HS-5 (cell line): ENCODE measurements around the gene KCNAB2.
A peak's percentile ranks its signal among the peaks of the same experiment; 100 is the strongest.

Source experiments
- DNase-seq: peaks from one replicate; pipeline ENCODE4 v3.0.0-alpha.2; 2012; ENCODE audit warnings: low read depth

The KCNAB2 gene

DNA sequence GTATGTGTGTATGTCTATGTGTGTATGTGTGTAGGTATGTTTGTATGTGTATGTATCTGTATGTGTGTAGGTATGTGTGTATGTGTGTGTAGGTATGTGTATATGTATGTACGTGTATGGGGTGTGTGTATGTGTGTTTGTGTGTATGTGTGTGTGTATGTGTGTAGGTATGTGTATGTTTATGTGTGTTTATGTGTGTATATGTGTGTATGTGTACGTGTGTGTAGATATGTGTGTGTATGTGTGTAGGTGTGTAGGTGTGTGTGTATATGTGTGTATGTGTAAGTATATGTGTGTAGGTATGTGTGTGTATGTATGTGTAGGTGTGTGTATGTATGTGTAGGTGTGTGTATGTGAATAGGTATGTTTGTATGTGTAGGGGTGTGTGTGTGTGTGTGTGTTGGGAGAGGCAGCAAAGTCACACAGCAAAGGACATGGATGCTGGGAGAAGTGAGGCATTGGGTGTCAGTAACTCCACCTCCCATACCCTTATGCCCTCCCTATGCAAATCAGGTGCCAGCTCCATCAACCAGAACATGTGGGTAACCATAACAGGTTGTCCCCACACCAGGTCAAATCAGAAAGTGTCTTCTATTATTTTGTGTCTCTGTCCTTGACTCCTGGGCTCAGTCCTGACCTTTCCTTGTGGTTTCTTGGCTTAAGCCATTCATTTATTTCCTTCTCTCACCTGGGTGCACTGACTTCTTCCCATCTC, 15.0 kb upstream of the KCNAB2 start:
- DNase-seq = no peak

DNA sequence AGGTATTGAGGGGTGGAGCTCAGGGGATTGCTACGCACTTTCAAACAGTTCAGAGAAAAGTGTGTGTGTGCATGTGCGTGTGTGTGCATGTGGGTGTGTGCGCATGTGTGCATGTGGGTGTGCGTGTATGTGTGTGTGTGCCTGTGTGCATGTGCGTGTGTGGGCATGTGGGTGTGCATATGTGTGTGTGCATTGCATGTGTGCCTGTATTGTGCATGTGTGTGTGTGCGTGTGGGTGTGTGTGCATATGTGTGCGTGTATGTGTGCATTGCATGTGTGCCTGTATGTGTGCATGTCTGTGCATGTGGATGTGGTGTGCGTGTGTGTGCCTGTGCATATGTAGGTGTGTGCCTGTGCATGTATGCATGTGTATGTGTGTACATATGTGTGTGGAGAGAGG, 12.6 kb upstream of the KCNAB2 start:
- DNase-seq = no peak

DNA sequence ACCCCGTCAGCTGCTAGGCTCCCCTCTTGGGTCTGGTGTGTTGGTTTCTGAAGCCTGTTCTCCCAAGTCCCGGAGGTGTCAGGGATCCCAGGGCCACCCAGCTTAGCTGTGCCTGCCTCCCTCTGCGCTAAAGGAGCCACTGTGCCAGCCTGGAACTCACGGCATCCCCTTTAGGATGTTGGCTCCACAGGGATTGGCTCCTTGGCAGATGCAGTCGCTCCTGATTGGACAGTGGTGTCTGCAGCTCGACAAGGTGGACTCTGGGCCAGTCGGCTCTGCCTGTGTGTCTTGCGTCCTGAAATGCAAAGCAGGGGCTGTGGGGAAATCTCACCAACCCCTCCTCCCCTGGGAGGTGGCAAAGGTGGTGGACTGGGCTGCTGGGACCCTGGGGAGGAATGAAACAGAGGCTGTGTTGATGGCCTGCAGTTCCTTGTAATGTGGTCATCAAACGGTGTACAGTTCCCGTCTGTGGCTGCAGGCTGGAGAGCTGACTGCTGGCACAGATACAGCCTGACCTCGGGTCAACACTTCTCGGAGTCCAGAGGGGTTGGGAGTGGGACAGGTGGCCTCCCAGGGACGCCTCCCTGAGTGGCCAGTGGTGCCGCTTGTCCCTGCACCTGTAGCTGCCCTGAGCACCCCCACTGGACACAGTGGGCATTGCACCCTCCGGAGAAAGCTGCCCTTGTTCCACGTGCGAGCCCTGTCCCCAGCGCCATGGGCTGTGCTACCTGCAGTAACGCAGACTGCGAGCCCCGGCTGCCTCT, 11.5 kb upstream of the KCNAB2 start:
- DNase-seq = no peak

DNA sequence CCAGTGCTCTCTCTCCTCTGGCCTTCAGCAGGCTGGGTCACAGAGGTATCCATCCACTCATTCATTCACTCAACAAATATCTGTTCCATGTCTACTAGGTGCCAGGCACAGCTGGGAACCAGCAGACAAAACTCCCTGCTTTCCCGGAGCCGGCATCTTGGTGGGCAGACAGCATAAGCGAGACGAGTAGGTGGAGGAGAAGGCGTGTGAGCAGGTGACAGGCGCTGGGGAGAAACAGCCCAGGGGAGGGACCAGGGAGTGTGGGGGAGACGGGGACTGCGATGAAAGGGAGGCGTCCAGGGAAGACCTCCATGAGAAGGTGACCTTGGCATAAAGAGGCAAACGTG, 11.0 kb upstream of the KCNAB2 start:
- DNase-seq = no peak

DNA sequence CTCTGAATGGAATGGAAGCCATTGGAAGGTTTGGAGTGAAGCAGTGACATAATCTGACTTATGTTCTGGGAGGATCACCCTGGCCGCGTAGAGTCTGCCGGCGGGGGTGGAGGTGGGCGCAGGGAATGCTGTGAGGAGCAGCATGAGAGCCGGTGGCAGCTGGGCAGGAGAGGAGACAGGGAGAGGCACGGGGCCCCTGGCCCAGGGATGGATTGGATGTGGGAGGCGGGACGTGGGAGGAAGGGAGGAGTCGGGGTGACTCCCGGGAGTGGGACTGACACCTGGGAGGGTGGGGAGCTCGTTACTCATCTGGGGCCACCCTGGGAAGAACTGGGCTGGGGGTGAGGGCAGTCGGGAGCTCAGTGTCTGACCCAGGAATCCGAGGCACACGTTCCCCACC, 10.4 kb upstream of the KCNAB2 start:
- no peak for DNase-seq

DNA sequence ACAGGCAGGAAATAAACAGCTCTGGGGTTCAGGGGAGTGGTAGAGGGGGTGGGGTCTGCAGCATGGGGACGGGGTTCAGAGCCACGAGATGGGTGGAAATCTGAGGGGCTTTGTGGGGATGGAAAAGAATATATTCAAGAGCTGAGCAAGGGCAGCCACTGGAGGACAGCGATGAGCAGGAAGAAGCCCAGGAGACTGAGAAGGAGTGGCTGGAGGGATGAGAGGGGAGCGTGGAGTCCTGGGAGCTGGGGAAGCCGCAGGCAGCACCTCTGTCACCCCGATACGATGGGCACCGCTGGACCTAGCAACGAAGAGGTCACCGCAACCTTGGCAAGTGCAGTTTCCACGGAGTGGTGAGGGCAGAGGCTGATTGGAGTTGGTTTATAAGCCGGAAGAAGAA, 10.0 kb upstream of the KCNAB2 start:
- DNase-seq = no peak

DNA sequence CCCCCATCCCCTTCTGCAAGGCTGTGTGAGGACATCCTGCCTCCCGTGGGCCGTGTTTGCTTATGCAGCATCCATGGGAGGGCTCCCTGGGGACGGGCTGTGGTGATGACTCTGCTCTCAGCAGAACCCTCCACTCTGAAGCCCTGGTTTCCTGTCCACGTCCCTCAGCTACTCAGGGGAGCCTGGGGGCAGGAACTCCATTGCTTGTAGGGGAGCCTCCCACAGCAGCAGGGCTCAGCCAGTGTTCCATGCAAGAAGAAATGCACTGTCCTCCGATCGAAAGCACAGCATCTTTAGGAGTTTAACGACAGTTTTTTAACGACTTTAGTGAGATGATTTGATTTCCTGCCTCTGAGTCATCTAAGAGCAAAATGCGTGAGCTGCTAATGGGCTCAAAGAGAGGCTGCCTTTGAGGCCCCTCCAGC, 8.3 kb upstream of the KCNAB2 start:
- peak; percentile 18 for DNase-seq

DNA sequence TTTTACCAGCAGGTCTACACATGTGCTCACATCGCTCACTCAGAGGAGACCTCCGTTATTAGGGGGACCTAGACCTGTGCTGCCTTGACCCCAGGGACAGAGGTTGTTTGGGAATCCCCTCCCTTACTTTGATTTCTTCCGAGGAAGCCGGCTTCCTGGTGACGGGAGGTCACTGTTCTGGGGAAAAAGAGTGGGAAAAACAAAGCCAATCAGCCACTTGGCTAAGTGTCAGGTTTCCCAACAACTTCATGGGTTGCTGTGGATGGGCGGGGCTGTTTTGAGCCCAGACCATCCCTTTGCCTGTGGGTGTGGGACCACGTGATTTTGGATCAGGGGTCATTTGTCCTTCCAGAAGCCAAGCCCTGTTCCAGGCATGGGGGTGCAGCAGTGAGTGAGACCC, 7.1 kb upstream of the KCNAB2 start:
- DNase-seq = no peak

DNA sequence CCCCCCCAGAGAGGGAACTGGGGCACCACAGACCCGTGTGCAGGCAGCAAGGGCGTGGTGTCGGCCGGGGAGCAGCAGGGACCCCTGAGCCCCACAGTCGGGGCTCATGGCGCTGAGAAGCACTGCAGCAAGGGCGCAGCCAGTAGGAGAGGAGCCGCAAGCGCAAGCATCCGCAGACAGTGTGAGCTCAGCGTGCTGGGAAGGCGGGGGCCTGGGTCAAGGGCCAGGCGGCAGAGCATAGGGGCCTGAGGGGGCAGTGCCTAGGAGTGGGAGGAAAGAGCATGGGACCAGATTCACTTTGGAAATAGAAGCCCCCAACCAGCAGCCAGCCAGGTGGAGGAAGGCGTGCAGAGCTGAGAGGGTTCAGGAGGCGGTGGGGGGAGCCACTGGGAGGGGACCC, 6.7 kb upstream of the KCNAB2 start:
- no peak for DNase-seq

DNA sequence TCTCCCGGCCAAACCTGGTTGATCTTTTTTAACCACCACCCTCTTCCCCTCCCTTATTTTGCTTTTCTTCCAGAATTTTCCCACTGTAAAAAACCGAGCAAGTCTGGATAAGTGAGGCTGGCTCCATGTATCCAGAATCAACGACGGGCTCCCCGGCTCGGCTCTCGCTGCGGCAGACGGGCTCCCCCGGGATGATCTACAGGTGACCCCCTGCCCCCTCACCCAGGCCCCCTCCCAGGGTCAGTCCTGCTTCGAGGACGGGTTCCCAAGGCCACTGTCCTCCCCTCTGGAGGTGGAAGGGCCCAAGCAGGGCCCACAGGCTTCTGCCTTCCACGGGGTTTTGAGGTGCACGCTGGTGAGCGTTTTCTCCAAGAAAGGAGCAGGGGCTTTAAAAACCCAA, 5.2 kb upstream of the KCNAB2 start:
- no peak for DNase-seq

DNA sequence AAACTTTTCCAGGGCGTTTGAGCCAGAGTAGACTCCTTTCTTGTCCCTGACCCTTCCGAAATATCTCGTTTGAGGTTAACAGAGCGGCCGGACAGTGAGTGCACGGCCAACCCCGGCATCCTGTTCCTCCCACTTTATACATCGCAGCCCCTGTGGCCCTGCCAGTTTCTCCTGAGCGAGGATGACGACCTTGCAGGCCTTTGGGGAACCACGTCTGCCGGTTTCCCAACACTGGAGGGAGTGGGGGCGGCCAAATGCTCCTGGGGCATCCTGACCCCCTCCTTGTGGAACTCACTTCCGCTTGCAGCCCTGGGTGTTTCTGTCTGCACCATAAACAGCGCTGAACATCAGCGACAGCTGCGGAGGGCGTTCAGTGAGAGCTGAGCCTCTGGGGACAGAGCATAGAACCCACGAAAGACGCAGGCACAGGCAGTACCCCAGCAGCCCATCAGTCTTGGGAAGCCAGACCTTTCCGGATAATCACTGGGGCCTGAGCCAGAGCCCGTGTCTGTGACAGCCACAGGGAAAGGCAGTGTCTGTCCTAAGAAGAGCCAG, 4.8 kb upstream of the KCNAB2 start:
- no peak for DNase-seq

DNA sequence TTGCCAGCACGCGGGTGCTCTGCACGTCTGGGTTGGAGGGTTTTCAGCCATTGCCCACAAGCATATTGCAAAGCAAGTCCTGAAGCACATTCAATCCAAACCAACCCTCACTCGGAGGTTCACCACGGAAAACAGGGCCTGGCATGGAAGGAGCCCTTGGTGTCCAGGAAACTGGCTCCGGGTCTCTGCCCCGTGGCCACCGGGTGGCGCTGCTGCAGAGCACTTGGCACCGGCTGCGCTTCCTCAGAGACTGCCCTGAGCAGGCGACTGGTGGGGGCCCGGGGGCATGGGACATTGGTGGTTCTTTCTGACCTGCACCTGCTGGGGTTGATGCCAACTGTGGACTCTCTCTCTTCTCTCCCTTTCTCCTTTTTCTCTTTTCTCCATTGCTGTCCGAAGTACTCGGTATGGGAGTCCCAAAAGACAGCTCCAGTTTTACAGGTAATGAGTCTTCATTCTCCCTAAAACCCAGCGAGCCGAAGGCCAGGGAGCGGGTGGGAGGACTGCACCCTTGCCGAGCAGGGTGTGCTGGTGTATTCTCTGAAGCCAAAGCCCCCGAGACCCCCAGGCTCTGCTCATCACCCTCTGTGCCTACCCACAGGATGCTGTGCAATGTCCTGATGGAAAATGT, 4.1 kb upstream of the KCNAB2 start:
- no peak for DNase-seq

DNA sequence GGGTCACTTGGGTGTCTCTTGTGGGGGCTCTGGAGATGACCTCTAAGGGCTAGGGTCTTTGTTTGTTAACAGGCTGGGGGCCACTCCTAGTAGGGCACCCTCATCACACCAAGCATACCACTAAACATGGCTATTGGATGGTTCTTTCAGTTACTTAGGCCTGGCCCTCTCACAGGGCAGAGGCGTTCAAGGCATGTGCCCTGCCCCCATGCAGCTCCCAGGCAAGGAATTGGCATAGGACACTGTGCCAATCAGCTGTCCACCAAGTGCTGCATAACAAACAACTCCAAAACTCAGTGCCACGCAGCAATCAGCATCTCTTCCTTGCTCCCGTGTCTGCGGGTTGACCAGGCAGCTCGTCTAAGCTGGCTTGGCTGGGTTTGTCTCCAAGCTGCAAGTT, 2.1 kb upstream of the KCNAB2 start:
- DNase-seq = no peak

DNA sequence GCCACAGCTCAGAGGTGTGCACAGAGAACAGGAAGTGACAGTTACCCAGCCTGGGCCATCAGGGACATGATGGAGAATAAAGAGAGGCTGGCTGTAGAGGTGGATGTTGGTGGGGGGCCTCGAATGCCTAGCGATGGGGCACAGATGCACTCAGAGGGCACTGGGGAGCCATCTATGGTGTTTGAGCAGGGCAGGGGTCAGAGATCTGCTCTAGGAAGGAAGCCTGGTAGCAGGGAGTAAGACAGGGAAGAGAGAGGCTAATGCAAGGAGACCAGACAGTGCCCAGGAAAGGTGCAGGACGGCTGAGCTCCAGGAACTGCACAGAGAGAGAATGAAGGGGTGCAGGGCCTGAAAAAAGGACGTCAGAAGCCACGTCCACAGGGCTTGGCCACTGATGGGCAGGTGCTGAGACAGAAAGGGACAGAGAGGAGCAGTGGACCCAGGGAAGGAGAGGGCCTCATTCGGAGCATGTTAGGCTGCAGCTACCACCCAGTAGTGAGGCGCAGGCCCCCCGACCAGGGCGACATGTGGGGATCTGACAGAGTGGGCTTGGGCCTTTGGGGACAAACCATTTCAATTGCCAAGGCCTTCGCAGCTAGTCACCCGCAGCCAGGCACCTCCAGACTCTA, 1.1 kb upstream of the KCNAB2 start:
- no peak for DNase-seq

DNA sequence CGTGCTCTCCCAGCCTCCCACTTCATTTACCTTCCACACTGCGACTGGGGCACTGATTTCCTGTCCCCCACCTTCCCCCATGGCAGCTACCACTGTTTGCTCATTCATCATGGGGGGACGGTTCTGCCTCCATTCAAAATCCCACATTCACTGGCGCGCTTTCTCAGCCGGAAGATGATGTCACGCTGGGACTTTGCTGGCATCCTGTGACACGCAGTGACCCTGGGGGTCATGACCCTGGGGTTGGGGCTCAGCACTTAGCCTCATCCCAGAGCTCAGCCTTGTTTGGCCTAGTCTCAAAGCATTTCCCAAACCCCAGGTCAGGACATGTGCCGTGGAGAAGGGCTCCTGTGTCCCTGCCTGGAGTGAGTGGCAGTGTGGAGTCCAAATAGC, 582 bp upstream of the KCNAB2 start:
- no peak for DNase-seq

DNA sequence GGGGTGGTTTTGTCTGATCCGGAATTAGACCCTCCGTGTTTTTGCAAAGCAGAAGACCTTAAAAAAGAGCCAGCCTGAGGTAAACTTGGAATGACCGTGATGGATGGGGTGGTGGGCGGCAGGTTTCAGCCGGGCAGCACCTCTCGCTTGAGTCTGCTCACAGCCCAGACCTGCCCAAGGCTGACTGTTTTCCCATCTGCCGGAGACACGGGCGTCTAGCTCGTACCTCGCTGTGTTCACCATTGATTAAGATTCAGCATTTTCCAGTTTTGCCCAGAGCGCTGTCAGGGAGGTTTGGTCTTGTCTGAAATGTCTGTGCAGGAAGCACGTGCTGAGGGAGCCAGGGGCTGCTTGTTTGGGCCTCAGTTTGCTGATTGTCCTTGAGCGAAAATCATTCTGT, 591 bp downstream of the KCNAB2 start:
- DNase-seq = no peak

DNA sequence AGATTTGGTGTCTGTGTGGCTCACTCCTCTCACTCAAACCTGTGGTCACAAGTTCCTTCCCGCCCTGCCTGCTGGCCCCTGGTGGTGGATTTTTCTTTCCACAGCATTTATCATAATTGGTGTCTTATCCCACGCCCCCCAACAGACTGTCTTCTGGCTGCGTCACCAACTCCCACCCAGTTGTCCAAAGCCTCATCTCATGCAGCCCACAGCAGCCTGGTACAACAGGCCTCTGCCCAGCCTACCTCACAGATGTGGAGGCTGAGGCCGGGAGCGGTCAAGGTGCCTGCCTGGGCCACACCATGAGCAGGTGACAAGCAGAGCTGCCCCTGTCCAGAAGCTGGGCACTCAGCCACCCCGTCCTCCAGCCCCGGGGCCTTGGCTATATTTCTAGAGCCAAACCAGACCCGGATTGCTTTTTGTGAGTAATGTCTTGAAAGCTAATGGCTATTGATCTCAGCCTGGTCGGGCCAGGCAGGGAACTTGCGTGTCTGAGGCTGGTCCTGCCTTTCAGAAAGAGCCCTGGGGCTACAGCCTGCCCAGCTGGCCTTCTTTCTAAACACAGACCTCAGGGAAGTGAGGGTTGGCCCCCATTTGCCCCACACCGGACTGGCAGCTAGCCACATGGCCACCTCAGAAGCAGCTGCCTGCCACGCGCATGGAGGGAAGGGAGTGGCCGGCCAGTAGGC, 2.6 kb downstream of the KCNAB2 start:
- no peak for DNase-seq

DNA sequence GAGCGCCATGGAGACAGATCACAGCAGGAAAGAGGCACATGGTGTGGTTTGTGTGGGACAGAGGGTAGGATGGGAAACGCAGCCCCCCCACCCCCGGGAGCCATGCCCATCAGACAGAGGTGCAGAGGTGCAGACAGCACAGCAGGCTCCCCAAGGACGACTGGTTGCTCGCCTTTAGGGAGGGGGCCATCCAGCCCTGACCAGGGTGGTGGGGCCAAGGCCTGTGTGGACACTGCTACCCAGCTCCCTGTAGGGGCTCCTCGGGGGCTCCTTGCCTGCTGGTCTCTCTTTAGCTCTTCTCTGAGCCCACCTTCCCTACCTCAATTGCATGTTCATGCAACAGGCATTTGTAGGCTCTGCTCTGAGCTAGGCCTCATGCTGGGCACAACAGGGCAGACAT, 3.7 kb downstream of the KCNAB2 start:
- DNase-seq = no peak

DNA sequence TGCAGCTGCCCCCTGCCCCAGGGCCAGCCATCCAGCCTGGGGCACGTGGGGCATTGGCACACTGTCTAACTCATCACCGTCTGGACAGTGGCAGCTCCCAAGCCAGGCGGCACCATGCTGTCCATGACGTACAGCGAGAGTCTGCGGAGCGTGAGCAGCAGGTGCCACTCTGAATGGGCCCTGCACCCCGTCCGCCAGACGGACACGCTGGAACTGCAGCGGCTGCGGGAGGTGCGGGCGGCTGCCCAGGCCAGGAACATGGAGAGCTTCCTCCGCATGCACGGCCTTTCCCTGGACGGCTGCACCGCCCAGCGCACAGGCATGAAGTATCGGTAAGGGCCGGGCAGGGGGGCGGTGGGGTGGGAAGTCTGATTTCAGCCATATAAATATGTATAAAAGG, 5.7 kb downstream of the KCNAB2 start:
- DNase-seq = no peak

DNA sequence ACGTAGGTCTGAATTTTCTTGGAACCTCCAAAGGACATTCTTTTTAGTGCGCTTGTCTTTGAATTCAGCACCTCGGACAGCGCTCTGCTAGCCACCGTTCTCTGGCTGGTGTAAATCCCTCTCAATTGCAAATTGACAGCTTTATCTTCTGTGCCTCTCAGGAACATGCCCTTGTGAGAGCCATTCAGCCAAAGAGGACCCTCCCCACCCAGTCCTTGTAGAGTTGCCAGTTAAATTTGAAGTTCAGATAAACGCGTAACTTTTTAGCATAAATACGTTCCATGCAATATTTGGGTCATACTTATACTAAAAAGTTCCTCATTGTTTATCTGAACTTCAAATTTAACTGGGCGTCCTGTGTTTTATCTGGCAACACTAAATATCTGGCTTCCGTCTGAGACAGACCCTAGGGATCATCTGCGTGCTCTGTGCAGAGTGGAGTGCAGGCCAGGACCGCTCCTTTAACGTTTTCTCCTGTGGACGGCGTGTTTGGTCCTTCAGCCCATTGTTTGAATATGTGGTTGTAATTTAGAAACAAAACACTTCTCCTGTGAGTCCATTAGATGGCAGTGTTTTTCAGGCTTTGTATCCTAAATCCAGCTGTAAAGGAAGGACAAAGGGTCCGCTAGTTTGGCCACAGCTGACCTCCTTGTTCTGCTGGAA, 7.0 kb downstream of the KCNAB2 start:
- no peak for DNase-seq

DNA sequence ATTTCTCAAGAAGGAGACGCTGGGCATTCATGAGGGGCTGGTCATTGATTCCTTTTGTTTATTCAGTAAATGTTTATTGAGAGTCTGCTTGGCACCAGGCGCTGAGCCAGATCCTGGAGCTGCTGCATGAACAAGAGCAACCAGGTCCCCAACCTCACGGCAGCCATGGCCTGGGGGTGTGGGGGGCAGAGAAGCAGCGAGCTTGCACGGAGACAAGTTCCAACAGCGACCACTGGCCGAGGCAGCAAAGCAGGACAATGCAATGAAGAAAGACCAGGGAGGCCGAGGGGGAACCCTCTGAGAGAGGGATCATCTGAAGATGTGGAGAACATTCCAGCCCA, 7.5 kb downstream of the KCNAB2 start:
- no peak for DNase-seq

DNA sequence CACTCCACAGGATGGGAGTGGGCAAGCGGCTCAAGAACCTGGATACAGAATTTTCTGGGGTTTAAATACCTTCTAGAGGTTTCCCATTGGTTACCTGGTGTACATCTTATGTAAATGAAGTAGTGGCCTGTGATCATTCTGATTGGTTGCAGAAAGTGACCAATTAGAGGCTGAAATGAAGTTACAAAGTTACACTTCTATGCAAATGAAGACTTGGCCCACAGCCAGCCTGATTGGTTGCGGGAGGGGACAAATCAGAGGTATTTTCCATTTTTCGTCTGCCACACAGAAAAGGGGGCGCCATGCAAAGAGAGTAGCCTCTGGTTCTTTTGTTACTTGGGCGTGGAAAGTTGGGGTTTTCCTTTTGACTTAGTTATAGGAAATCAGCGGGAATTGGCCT, 8.9 kb downstream of the KCNAB2 start:
- DNase-seq = no peak
